GM19438 (cell line): ENCODE data around the gene CLEC17A.
"Not testable (repeated sequence)": the region's sequence is repeated elsewhere in the genome, so short reads cannot be mapped to it uniquely, and the experiment has no call there.

ENCODE experiments used
- ATAC-seq: cut with Tn5 transposase; IDR thresholded peaks from one replicate; pipeline ENCODE4 v1.9.1; 2021; ENCODE audit warnings: low read depth; ENCODE audit not compliant: unreplicated experiment

Gene CLEC17A

GRCh38 chr19:14577264-14577663 lies 5.6 kb upstream of the CLEC17A start:
- no peak for ATAC-seq

- ATAC-seq: no peak
These were observed 4.9 kb upstream of the CLEC17A start for GRCh38 chr19:14577885-14578427.

GRCh38 chr19:14580623-14581237 lies 2.2 kb upstream of the CLEC17A start:
- no peak for ATAC-seq

GRCh38 chr19:14584372-14584771 lies 1.5 kb downstream of the CLEC17A start:
- not testable (repeated sequence) for ATAC-seq

- not testable (repeated sequence) for ATAC-seq
These were observed 2.3 kb downstream of the CLEC17A start for GRCh38 chr19:14585187-14585586.

GRCh38 chr19:14589433-14589832 lies 6.5 kb downstream of the CLEC17A start:
- ATAC-seq: not testable (repeated sequence)

GRCh38 chr19:14595558-14595957 lies 12.7 kb downstream of the CLEC17A start:
- ATAC-seq: no peak

GRCh38 chr19:14599548-14600147 lies 16.8 kb downstream of the CLEC17A start:
- no peak for ATAC-seq

- peak; percentile 76 for ATAC-seq
These were observed 21.1 kb downstream of the CLEC17A start for GRCh38 chr19:14603990-14604387.

- ATAC-seq: no peak
These were observed 23.7 kb downstream of the CLEC17A start for GRCh38 chr19:14606627-14607026.

- ATAC-seq: no peak
These were observed 28.2 kb downstream of the CLEC17A start for GRCh38 chr19:14611051-14611450.

GRCh38 chr19:14612242-14612641 lies 29.4 kb downstream of the CLEC17A start:
- not testable (repeated sequence) for ATAC-seq

- no peak for ATAC-seq
These were observed 29.8 kb downstream of the CLEC17A start for GRCh38 chr19:14612657-14613056.

GRCh38 chr19:14613399-14614098 lies 30.7 kb downstream of the CLEC17A start:
- ATAC-seq: not testable (repeated sequence)

GRCh38 chr19:14614099-14614412 lies 31.2 kb downstream of the CLEC17A start:
- ATAC-seq: no peak

- ATAC-seq: no peak
These were observed 32.7 kb downstream of the CLEC17A start for GRCh38 chr19:14615623-14616022.

- ATAC-seq: no peak
These were observed 33.5 kb downstream of the CLEC17A start for GRCh38 chr19:14616407-14616806.

GRCh38 chr19:14619404-14619803 lies 36.5 kb downstream of the CLEC17A start:
- no peak for ATAC-seq

GRCh38 chr19:14624491-14624890 lies 41.6 kb downstream of the CLEC17A start:
- not testable (repeated sequence) for ATAC-seq

- ATAC-seq: no peak
These were observed 46.7 kb downstream of the CLEC17A start for GRCh38 chr19:14629557-14629956.

- no peak for ATAC-seq
These were observed 49.4 kb downstream of the CLEC17A start for GRCh38 chr19:14632286-14632685.
